Small intestine (tissue), 7 donors: ENCODE results near the gene ATRX. TPM values are rescaled to one million over a fixed set of nuclear protein-coding genes. Genes with fewer than 3 reads are reported as not detected.
"Not testable (repeated sequence)": the region's sequence is repeated elsewhere in the genome, so short reads cannot be mapped to it uniquely, and the experiment has no call there.

Experiments used
- DNase-seq, 2 donors: peaks; one replicate each; pipeline versions ENCODE4 v3.0.0 to v3.0.0-alpha.2; 2013
- FAIRE-seq: peaks from 2 replicates; lab custom pipeline; 2012; peaks lifted over from hg19 to GRCh38; lab: Jason Lieb, UNC
- H3K27ac ChIP-seq, 3 donors: one replicate each; pipeline ENCODE4 v1.5.1; 2013; ENCODE audit warnings: low read length in 2 of 3, mild to moderate bottlenecking in 2 of 3, control low read depth in 1 of 3, inconsistent platforms in 1 of 3, low read depth in 1 of 3, moderate library complexity in 1 of 3
- H3K27me3 ChIP-seq, 3 donors: one replicate each; pipeline ENCODE4 v1.6.1; 2013; ENCODE audit warnings: low read length in 3 of 3, inconsistent platforms in 1 of 3; ENCODE audit not compliant: control insufficient read depth in 3 of 3, insufficient read depth in 3 of 3
- H3K36me3 ChIP-seq, 3 donors: one replicate each; pipeline ENCODE4 v1.6.1; 2013; ENCODE audit warnings: low read length in 3 of 3, inconsistent platforms in 1 of 3, low read depth in 1 of 3, mild to moderate bottlenecking in 1 of 3, moderate library complexity in 1 of 3; ENCODE audit not compliant: control insufficient read depth in 3 of 3, insufficient read depth in 2 of 3
- H3K4me1 ChIP-seq, 3 donors: one replicate each; pipeline ENCODE4 v1.6.1; 2013; ENCODE audit warnings: low read length in 2 of 3, inconsistent platforms in 1 of 3, low read depth in 1 of 3, mild to moderate bottlenecking in 1 of 3, moderate library complexity in 1 of 3; ENCODE audit not compliant: control insufficient read depth in 3 of 3, insufficient read depth in 2 of 3
- H3K4me3 ChIP-seq, 3 donors: one replicate each; pipeline ENCODE4 v1.5.1; 2013; ENCODE audit warnings: low read length in 3 of 3, control low read depth in 1 of 3, inconsistent platforms in 1 of 3, low read depth in 1 of 3, mild to moderate bottlenecking in 1 of 3, moderate library complexity in 1 of 3
- H3K9me3 ChIP-seq, 2 donors: one replicate each; pipeline ENCODE4 v1.6.1; 2013; ENCODE audit warnings: low read depth in 1 of 2, low read length in 1 of 2; ENCODE audit not compliant: control insufficient read depth in 2 of 2, insufficient read depth in 1 of 2
- WGBS, 3 donors: extraction: QIAGEN DNeasy Blood & Tissue Kit; methylation state at CpG; one replicate each; pipeline ENCODE4 v1.1.7; 2013; 5-methylcytosine and 5-hydroxymethylcytosine counted together
- polyA plus RNA-seq, 4 donors: library from polyadenylated mRNA; stranded (reverse) in 3 of 4; unstranded in 1 of 4; fragments of 200-250 nt in 3 of 4; fragments of 120-200 nt in 1 of 4; gene quantifications; one replicate each; pipeline versions ENCODE4 v1.2.1 to v1.2.3, GENCODE V29; 2013
- donor health status: healthy with polysubstance abuse.
- donor health status: control.
- donor health status: control.
- donor health status: Bipolar disorder and iron deficiency.
- donor health status: healthy.

Gene ATRX
- polyA plus RNA-seq, 4 donors, result 6.3 to 35.6 (median 9.4) TPM

DNA sequence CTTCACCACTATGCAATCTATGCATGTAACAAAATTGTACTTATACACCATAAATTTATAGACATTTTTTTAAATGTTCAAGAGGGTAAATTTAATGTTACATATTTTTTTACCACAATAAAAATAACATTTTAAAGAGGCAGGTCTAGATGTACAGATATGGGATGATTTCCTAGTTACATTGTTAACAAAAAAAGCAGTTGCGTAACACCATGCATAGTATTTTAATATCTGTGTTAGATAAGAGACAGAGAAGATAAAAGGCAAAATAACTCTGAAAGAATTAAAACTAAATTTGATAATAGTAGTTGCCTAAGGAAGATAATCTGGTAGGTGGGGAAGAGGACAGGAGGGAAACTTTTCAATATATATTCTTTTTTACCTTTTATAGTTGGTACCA, 9.1 kb upstream of the ATRX start:
- no peaks in the 10 kb centered on the region for H3K9me3 ChIP-seq
- H3K27ac ChIP-seq, result no peak overlapping the region
- no peaks in the 10 kb centered on the region for H3K27me3 ChIP-seq
- H3K4me1 ChIP-seq, result no peaks in the 10 kb centered on the region
- DNase-seq (no peak), FAIRE-seq (no peak)
- 89 to 93% (median 91%) methylated on average over 1 of the region's 1 CpG for WGBS, 3 donors
- H3K4me3 ChIP-seq, result no peak overlapping the region
- H3K36me3 ChIP-seq, result no peaks in the 10 kb centered on the region

GRCh38 chrX:77793946-77794345, 7.9 kb upstream of the ATRX start:
- H3K36me3 ChIP-seq, result no peaks in the 10 kb centered on the region
- no peak overlapping the region for H3K4me3 ChIP-seq
- FAIRE-seq (no peak), DNase-seq (no peak)
- no peaks in the 10 kb centered on the region for H3K27me3 ChIP-seq
- no peaks in the 10 kb centered on the region for H3K4me1 ChIP-seq
- H3K27ac ChIP-seq, result no peak overlapping the region
- H3K9me3 ChIP-seq, result no peaks in the 10 kb centered on the region
- 80 to 91% (median 87%) methylated on average over 6 of the region's 6 CpGs for WGBS, 3 donors

- FAIRE-seq, result no peak
- DNase-seq, result peak; percentile 35 to 86
- Histone ChIP-seq H3K9me3 (no peaks in the 10 kb centered on the region), H3K27me3 (no peaks in the 10 kb centered on the region), H3K36me3 (no peaks in the 10 kb centered on the region), H3K4me1 (no peaks in the 10 kb centered on the region), H3K27ac (peak overlapping the region in 1 of 3 donors; percentile 4), H3K4me3 (no peak overlapping the region)
- WGBS, 3 donors, result 22 to 52% (median 34%) methylated on average over 2 of the region's 2 CpGs
Observed at GRCh38 chrX:77788050-77788449, 2.0 kb upstream of the ATRX start.

GRCh38 chrX:77786365-77786680, 307 bp upstream of the ATRX start:
- DNase-seq, result no peak

DNA sequence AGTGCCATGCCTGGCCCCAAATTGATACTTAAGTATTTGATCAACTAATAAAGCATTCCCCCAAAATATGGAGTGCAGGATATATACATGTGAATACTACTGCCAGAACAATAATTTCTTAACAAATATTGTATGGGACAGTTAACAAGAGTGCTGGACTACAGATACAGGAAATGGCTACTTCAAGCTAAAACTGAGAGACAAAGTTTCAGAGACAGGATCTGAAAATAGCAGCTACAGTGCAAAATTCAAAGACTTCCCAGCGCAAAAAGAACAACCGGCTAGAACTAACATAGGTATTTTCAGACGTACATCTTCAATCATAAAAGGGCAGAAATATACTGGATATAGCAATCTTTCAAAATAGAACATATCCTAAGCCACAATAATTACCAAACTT, 6.3 kb downstream of the ATRX start:
- H3K9me3 ChIP-seq, result no peaks in the 10 kb centered on the region
- FAIRE-seq, result no peak
- no peak overlapping the region for H3K4me3 ChIP-seq
- no peaks in the 10 kb centered on the region for H3K27me3 ChIP-seq
- no peak for DNase-seq
- H3K36me3 ChIP-seq, result no peaks in the 10 kb centered on the region
- no peaks in the 10 kb centered on the region for H3K4me1 ChIP-seq
- no peak overlapping the region for H3K27ac ChIP-seq
- 50 to 82% (median 72%) methylated on average over 3 of the region's 3 CpGs for WGBS, 3 donors

More at GRCh38 chrX:77786365-77786680, 307 bp upstream of the ATRX start:
- Histone ChIP-seq H3K27ac (peak overlapping the region; percentile 62 to 100 (median 89)), H3K27me3 (no peaks in the 10 kb centered on the region), H3K4me1 (no peaks in the 10 kb centered on the region), H3K4me3 (peak overlapping the region in 2 of 3 donors; percentile 66 to 81), H3K9me3 (no peaks in the 10 kb centered on the region), H3K36me3 (no peaks in the 10 kb centered on the region)
- no peak for FAIRE-seq
- WGBS, 3 donors, result 14 to 40% (median 17%) methylated on average over 5 of the region's 5 CpGs

DNA sequence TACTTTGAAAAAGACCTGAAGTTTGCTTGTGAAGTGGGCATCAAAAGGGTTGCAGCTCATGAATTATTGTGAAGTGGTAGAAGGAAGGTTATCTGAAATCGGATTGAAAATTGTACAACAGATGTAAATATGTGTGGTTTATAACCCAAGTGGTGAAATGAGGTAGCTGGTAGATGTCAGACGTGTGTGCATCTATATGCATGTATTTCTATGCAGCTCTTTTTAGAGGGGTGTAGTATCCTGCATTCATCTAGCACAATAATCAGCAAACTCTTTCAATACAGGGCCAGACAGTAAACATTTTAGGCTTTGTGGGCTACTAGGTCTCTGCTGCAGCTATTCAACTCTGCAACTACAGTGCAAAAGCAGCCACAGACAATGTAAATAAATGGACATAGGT, 9.4 kb downstream of the ATRX start:
- 32 to 45% (median 38%) methylated on average over 2 of the region's 2 CpGs for WGBS, 3 donors
- no peaks in the 10 kb centered on the region for H3K27me3 ChIP-seq
- H3K36me3 ChIP-seq, result no peaks in the 10 kb centered on the region
- H3K9me3 ChIP-seq, result no peaks in the 10 kb centered on the region
- DNase-seq (no peak), FAIRE-seq (no peak)
- no peaks in the 10 kb centered on the region for H3K4me1 ChIP-seq
- H3K27ac ChIP-seq, result no peak overlapping the region
- no peak overlapping the region for H3K4me3 ChIP-seq

GRCh38 chrX:77771601-77772000, 14.4 kb downstream of the ATRX start:
- DNase-seq (no peak), FAIRE-seq (no peak)
- WGBS, 3 donors, result 72 to 95% (median 89%) methylated on average over 1 of the region's 1 CpG
- no peaks in the 10 kb centered on the region for H3K4me1 ChIP-seq
- H3K27ac ChIP-seq, result no peak overlapping the region
- no peaks in the 10 kb centered on the region for H3K27me3 ChIP-seq
- no peak overlapping the region for H3K4me3 ChIP-seq
- H3K9me3 ChIP-seq, result no peaks in the 10 kb centered on the region
- H3K36me3 ChIP-seq, result no peaks in the 10 kb centered on the region

- FAIRE-seq, result no peak
- H3K27me3 ChIP-seq, result no peaks in the 10 kb centered on the region
- H3K27ac ChIP-seq, result no peak overlapping the region
- DNase-seq, result no peak
- H3K9me3 ChIP-seq, result no peaks in the 10 kb centered on the region
- WGBS, 3 donors, result 65 to 70% (median 68%) methylated on average over 2 of the region's 2 CpGs
- no peak overlapping the region for H3K4me3 ChIP-seq
- no peaks in the 10 kb centered on the region for H3K4me1 ChIP-seq
- H3K36me3 ChIP-seq, result no peaks in the 10 kb centered on the region
Observed at GRCh38 chrX:77768787-77769186, 17.2 kb downstream of the ATRX start.

- not testable (repeated sequence) for H3K4me3 ChIP-seq, H3K36me3 ChIP-seq, FAIRE-seq, DNase-seq, H3K27ac ChIP-seq, H3K27me3 ChIP-seq, H3K4me1 ChIP-seq, H3K9me3 ChIP-seq
- 96 to 100% (median 99%) methylated on average over 4 to 28 of the region's 33 CpGs for WGBS, 3 donors
Observed at GRCh38 chrX:77766212-77766611, 19.8 kb downstream of the ATRX start.
